HCT116 (cell line): ENCODE results near the gene KRT79. TPM values are rescaled to one million over a fixed set of nuclear protein-coding genes. Genes with fewer than 3 reads are reported as not detected.

Experiments
- ATAC-seq: fragments of 200-7000 bp; cut with Tn5 transposase; 2 replicates; pipeline ENCODE4 v1.9.1; 2020; ENCODE audit warnings: mild to moderate bottlenecking, moderate library complexity
- BruUV-seq: library from RNA; stranded (reverse); fragments of 400-500 nt; replicated peaks from 2 replicates; lab custom pipeline; 2021; lab: Mats Ljungman, UMichigan
- CTCF ChIA-PET: fragments of 300-600 bp; sonication (Branson Sonifier 250); formaldehyde crosslinking; loops from one replicate; lab custom pipeline; 2021; ENCODE audit warnings: antibody characterized with exemption; lab: Charles Lee
- POLR2A ChIA-PET: fragments of 300-600, 350-600 bp; sonication (Branson Sonifier 250); formaldehyde crosslinking; loops from one replicate; lab custom pipeline; 2021; ENCODE audit warnings: antibody characterized with exemption; lab: Charles Lee
- RAD21 ChIA-PET, 2 experiments: fragments of 300-600 bp; sonication (Branson Sonifier 250); formaldehyde crosslinking; loops; one replicate each; lab custom pipeline; 2023; ENCODE audit warnings: low total read pairs in 2 of 2; ENCODE audit not compliant: uncharacterized antibody in 2 of 2, unreplicated experiment in 2 of 2, low non-redundant PET in 1 of 2; lab: Charles Lee
- DNase-seq: peaks from one replicate; pipeline ENCODE4 v3.0.0-alpha.2; 2010; ENCODE audit warnings: low read depth, low spot score
- H2AFZ ChIP-seq: fragments of 200-600 bp; shearing (Covaris generic), sonication (generic); 2 replicates; pipeline ENCODE4 v1.6.1; 2017; ENCODE audit warnings: low read depth, mixed run types, mixed read lengths, antibody characterized with exemption, low read length; ENCODE audit not compliant: poor library complexity, severe bottlenecking
- H3K27ac ChIP-seq: 2 replicates; pipeline ENCODE4 v1.5.1; 2012; ENCODE audit warnings: low read depth, low read length
- H3K27me3 ChIP-seq: fragments of 200-600 bp; sonication (generic); 2 replicates; pipeline ENCODE4 v1.6.1; 2016; ENCODE audit warnings: mixed run types, low read length, mixed read lengths; ENCODE audit not compliant: insufficient read depth
- H3K36me3 ChIP-seq, 2 experiments: fragments of 200-500 bp in 1 of 2; fragments of 200-600 bp in 1 of 2; sonication (Bioruptor generic) in 1 of 2; sonication (generic) in 1 of 2; 2 replicates each; pipeline versions ENCODE4 v1.5.1 to v1.6.1; 2014 to 2016; ENCODE audit warnings: low read length in 2 of 2, inconsistent platforms in 1 of 2, mixed read lengths in 1 of 2, mixed run types in 1 of 2; ENCODE audit not compliant: insufficient read depth in 2 of 2, control insufficient read depth in 1 of 2
- H3K4me1 ChIP-seq, 2 experiments: fragments of 200-600 bp in 1 of 2; sonication (generic) in 1 of 2; 2 replicates each; pipeline versions ENCODE4 v1.5.1 to v1.6.1; 2012 to 2017; ENCODE audit warnings: low read length in 2 of 2, inconsistent platforms in 1 of 2, mild to moderate bottlenecking in 1 of 2, mixed read lengths in 1 of 2, mixed run types in 1 of 2, moderate library complexity in 1 of 2; ENCODE audit not compliant: insufficient read depth in 2 of 2, control insufficient read depth in 1 of 2
- H3K4me2 ChIP-seq: fragments of 200-600 bp; sonication (generic); 2 replicates; pipeline ENCODE4 v1.6.1; 2017; ENCODE audit warnings: mixed run types, low read length, mixed read lengths
- H3K4me3 ChIP-seq, 2 experiments: fragments of 200-600 bp in 1 of 2; sonication (generic) in 1 of 2; replicated peaks in 1 of 2; 2 replicates each; pipeline ENCODE4 v1.5.1; 2011 to 2016; ENCODE audit warnings: low read length in 2 of 2, control low read depth in 1 of 2, low read depth in 1 of 2, mild to moderate bottlenecking in 1 of 2, mixed read lengths in 1 of 2, mixed run types in 1 of 2
- H3K79me2 ChIP-seq: fragments of 200-600 bp; sonication (generic); 2 replicates; pipeline ENCODE4 v1.6.1; 2017; ENCODE audit warnings: mild to moderate bottlenecking, mixed run types, low read length, moderate library complexity, mixed read lengths; ENCODE audit not compliant: insufficient read depth
- H3K9ac ChIP-seq: fragments of 200-600 bp; sonication (generic); 2 replicates; pipeline ENCODE4 v1.6.1; 2016; ENCODE audit warnings: low read length, mixed read lengths
- H3K9me2 ChIP-seq: fragments of 200-600 bp; sonication (generic), shearing (Covaris generic); 2 replicates; pipeline ENCODE4 v1.6.1; 2017; ENCODE audit warnings: mixed run types, mild to moderate bottlenecking, moderate library complexity; ENCODE audit not compliant: insufficient read depth
- H3K9me3 ChIP-seq, 2 experiments: fragments of 200-500 bp in 1 of 2; fragments of 200-600 bp in 1 of 2; sonication (Bioruptor generic) in 1 of 2; sonication (generic) in 1 of 2; 2 replicates each; pipeline ENCODE4 v1.6.1; 2014 to 2017; ENCODE audit warnings: low read length in 2 of 2, mixed read lengths in 2 of 2, inconsistent platforms in 1 of 2, low read depth in 1 of 2, mild to moderate bottlenecking in 1 of 2, mixed run types in 1 of 2, moderate library complexity in 1 of 2; ENCODE audit not compliant: control insufficient read depth in 1 of 2, insufficient read depth in 1 of 2
- H4K20me1 ChIP-seq: fragments of 200-600 bp; sonication (generic), shearing (Covaris generic); 2 replicates; pipeline ENCODE4 v1.6.1; 2017; ENCODE audit warnings: mixed run types, mild to moderate bottlenecking, moderate library complexity; ENCODE audit not compliant: insufficient read depth
- CBX3 ChIP-seq: IDR thresholded peaks from 2 replicates; pipeline ENCODE4 v1.6.1; 2012; ENCODE audit warnings: low read depth
- EGR1 ChIP-seq: IDR thresholded peaks from 2 replicates; pipeline ENCODE4 v1.6.1; 2012; ENCODE audit warnings: low read depth
- ELF1 ChIP-seq: IDR thresholded peaks from 2 replicates; pipeline ENCODE4 v1.6.1; 2012; ENCODE audit warnings: low read depth, borderline replicate concordance
- EZH2 ChIP-seq: fragments of 200-600 bp; sonication (generic); IDR thresholded peaks from 2 replicates; pipeline ENCODE4 v1.6.1; 2017; ENCODE audit warnings: antibody characterized with exemption, mixed run types
- EZH2phosphoT487 ChIP-seq: fragments of 200-600 bp; IDR thresholded peaks from 2 replicates; pipeline ENCODE4 v1.6.1; 2018; ENCODE audit warnings: antibody characterized with exemption, borderline replicate concordance
- FOSL1 ChIP-seq: IDR thresholded peaks from 2 replicates; pipeline ENCODE4 v1.6.1; 2012; ENCODE audit warnings: low read depth
- POLR2AphosphoS5 ChIP-seq: IDR thresholded peaks from 2 replicates; pipeline ENCODE4 v1.6.1; 2011; ENCODE audit warnings: mild to moderate bottlenecking, low read depth, low read length, moderate library complexity
- SIN3A ChIP-seq: IDR thresholded peaks from 2 replicates; pipeline ENCODE4 v1.6.1; 2012; ENCODE audit warnings: low read depth
- SP1 ChIP-seq: IDR thresholded peaks from 2 replicates; pipeline ENCODE4 v1.6.1; 2012; ENCODE audit warnings: low read depth
- SRF ChIP-seq: IDR thresholded peaks from 2 replicates; pipeline ENCODE4 v1.6.1; 2012; ENCODE audit warnings: low read depth
- YY1 ChIP-seq: IDR thresholded peaks from 2 replicates; pipeline ENCODE4 v1.6.1; 2011; ENCODE audit warnings: low read length, low read depth, moderate library complexity, mild to moderate bottlenecking; ENCODE audit not compliant: insufficient replicate concordance; ENCODE audit errors: extremely low read depth
- ZBTB33 ChIP-seq: IDR thresholded peaks from 2 replicates; pipeline ENCODE4 v1.6.1; 2011; ENCODE audit warnings: mild to moderate bottlenecking, low read length, moderate library complexity; ENCODE audit not compliant: insufficient replicate concordance; ENCODE audit errors: extremely low read depth
- ZNF274 ChIP-seq: fragments of 200-500 bp; sonication (Bioruptor generic); IDR thresholded peaks from 2 replicates; pipeline ENCODE4 v1.6.1; 2014; ENCODE audit warnings: mild to moderate bottlenecking, low read depth, low read length, inconsistent platforms
- intact Hi-C: fragments of 100-400 bp; cut with micrococcal nuclease; formaldehyde crosslinking; loops from 2 replicates; pipeline ENCODE4 v1.10.0; 2022
- total RNA-seq: library from RNA; stranded (reverse); gene quantifications from one replicate; pipeline ENCODE4 v1.2.1, GENCODE V29; 2021; ENCODE audit not compliant: unreplicated experiment

Gene KRT79
- total RNA-seq, 1 experiment from 2014 or later, result not detected

GRCh38 chr12:52836042-52836466 lies 1.9 kb upstream of the KRT79 start:
- no peak overlapping the region for H3K27ac ChIP-seq
- DNase-seq (no peak), ATAC-seq (no peak)
- no peaks in the 10 kb centered on the region for H3K9me2 ChIP-seq
- no peaks in the 10 kb centered on the region for H3K36me3 ChIP-seq
- H3K9me3 ChIP-seq, result no peaks in the 10 kb centered on the region
- H3K4me2 ChIP-seq, result no peak overlapping the region
- 0 out of 2 replicates have a peak, but pooled peaks cover 5% of the 10 kb centered on the region for H3K27me3 ChIP-seq
- TF ChIP-seq EGR1 (no peak), FOSL1 (no peak), ELF1 (no peak), ZBTB33 (no peak), SP1 (no peak), CBX3 (no peak), YY1 (no peak), SRF (no peak), SIN3A (no peak), ZNF274 (no peak), EZH2 (no peak), POLR2AphosphoS5 (no peak), EZH2phosphoT487 (no peak)
- H3K4me3 ChIP-seq, result no peak overlapping the region
- BruUV-seq, result no TSS peak
- intact Hi-C loops, result no loop called here
- CTCF ChIA-PET, result no interaction called here
- RAD21 ChIA-PET, result no interaction called here
- H2AFZ ChIP-seq, result no peak overlapping the region
- H3K9ac ChIP-seq, result no peak overlapping the region
- no peaks in the 10 kb centered on the region for H3K79me2 ChIP-seq
- peaks cover 0 to 18% of the 10 kb centered on the region in 2 experiments; a peak in 2 of 4 replicates for H3K4me1 ChIP-seq
- POLR2A ChIA-PET, result no interaction called here
- no peaks in the 10 kb centered on the region for H4K20me1 ChIP-seq
